Chondrocyte (in vitro differentiated cells): ENCODE results near the gene PPM1B. TPM values are rescaled to one million over a fixed set of nuclear protein-coding genes. Genes with fewer than 3 reads are reported as not detected.

Source experiments
- DNase-seq: peaks from one replicate; pipeline ENCODE4 v3.0.0; 2021; ENCODE audit warnings: mixed read lengths, low spot score
- H3K27ac Mint-ChIP-seq: one replicate; pipeline ENCODE4 v1.8.0; 2021; ENCODE audit warnings: mild to moderate bottlenecking, moderate library complexity, mixed read lengths; ENCODE audit not compliant: unreplicated experiment
- H3K27me3 Mint-ChIP-seq: 2 replicates; pipeline ENCODE4 v1.8.0; 2021; ENCODE audit warnings: low read depth, mixed read lengths
- H3K36me3 Mint-ChIP-seq: 2 replicates; pipeline ENCODE4 v1.8.0; 2021; ENCODE audit warnings: low read depth, mixed read lengths
- H3K4me1 Mint-ChIP-seq: 2 replicates; pipeline ENCODE4 v1.8.0; 2021; ENCODE audit warnings: low read depth, mild to moderate bottlenecking, mixed read lengths
- H3K4me3 Mint-ChIP-seq: one replicate; pipeline ENCODE4 v1.8.0; 2021; ENCODE audit warnings: mild to moderate bottlenecking, moderate library complexity, mixed read lengths; ENCODE audit not compliant: unreplicated experiment
- H3K9me3 Mint-ChIP-seq: 2 replicates; pipeline ENCODE4 v1.8.0; 2021; ENCODE audit warnings: low read depth, mixed read lengths
- total RNA-seq: library from RNA; stranded (reverse); gene quantifications from 3 replicates; pipeline ENCODE4 v1.2.1, GENCODE V29; 2021
- TF ChIP-seq, protein P1 (sequence below): fragments of 200-600 bp; sonication (generic); IDR thresholded peaks from 2 replicates; pipeline ENCODE4 v1.5.0; 2021; ENCODE audit warnings: antibody characterized with exemption, mild to moderate bottlenecking, moderate library complexity

The PPM1B gene
- total RNA-seq, 1 donor from 2014 or later: 31.9 TPM

DNA sequence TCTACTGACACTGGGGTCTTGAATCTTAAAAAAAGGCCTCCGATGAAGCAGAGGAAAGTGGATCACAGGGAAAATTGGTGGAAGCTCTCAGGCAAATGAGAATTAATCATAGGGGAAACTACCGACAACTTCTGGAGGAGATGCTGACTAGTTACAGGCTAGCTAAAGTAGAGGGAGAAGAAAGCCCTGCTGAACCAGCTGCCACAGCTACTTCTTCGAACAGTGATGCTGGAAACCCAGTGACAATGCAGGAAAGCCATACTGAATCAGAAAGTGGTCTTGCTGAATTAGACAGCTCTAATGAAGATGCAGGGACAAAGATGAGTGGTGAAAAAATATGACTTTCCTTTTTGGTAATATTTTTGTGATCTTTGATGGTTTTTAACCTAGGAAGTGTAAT, 61.7 kb downstream of the PPM1B start:
- no peak overlapping the region for H3K27ac Mint-ChIP-seq
- H3K4me3 Mint-ChIP-seq: no peak overlapping the region
- TF ChIP-seq, protein P1, sequence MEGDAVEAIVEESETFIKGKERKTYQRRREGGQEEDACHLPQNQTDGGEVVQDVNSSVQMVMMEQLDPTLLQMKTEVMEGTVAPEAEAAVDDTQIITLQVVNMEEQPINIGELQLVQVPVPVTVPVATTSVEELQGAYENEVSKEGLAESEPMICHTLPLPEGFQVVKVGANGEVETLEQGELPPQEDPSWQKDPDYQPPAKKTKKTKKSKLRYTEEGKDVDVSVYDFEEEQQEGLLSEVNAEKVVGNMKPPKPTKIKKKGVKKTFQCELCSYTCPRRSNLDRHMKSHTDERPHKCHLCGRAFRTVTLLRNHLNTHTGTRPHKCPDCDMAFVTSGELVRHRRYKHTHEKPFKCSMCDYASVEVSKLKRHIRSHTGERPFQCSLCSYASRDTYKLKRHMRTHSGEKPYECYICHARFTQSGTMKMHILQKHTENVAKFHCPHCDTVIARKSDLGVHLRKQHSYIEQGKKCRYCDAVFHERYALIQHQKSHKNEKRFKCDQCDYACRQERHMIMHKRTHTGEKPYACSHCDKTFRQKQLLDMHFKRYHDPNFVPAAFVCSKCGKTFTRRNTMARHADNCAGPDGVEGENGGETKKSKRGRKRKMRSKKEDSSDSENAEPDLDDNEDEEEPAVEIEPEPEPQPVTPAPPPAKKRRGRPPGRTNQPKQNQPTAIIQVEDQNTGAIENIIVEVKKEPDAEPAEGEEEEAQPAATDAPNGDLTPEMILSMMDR: no peak
- no peaks in the 10 kb centered on the region for H3K27me3 Mint-ChIP-seq
- DNase-seq: no peak
- no peaks in the 10 kb centered on the region for H3K9me3 Mint-ChIP-seq
- H3K4me1 Mint-ChIP-seq: peaks cover 20% of the 10 kb centered on the region
- H3K36me3 Mint-ChIP-seq: peaks cover 1% of the 10 kb centered on the region

DNA sequence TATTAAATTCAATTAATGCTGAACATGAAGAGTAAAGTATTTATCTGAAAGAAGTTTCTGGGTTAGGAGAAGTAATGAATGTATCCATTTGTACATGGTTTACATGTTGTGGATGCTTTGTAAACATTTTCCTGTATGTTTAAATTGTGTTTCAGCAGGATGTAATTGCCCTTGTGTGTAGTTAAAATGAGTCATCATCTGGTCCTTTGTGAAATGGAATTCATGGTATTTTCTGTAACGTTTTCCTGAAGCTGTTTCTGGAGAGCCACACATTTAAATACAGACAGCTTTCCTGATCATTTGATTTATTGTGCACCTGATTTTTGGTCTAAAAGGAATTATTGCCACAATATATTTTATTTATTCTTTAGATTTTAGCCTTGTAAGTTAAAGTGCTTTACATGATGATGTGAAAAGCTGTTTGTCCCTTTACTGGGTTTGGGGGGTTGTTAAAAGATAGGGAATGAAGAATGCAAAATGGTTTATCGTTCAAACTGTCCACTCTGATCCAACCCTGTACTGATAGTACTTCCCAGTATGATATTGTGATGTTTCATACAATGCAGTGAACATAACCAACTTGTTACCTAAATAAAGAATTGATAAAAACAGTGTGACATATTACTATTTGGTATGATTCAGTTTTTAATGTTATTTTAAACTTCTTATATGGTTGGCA, 64.9 kb downstream of the PPM1B start:
- Mint-ChIP-seq H3K9me3 (no peaks in the 10 kb centered on the region), H3K4me3 (no peak overlapping the region), H3K27ac (peak overlapping the region; percentile 45), H3K4me1 (peaks cover 27% of the 10 kb centered on the region), H3K36me3 (peaks cover 1% of the 10 kb centered on the region), H3K27me3 (no peaks in the 10 kb centered on the region)
- TF ChIP-seq, protein P1: no peak
- no peak for DNase-seq

DNA sequence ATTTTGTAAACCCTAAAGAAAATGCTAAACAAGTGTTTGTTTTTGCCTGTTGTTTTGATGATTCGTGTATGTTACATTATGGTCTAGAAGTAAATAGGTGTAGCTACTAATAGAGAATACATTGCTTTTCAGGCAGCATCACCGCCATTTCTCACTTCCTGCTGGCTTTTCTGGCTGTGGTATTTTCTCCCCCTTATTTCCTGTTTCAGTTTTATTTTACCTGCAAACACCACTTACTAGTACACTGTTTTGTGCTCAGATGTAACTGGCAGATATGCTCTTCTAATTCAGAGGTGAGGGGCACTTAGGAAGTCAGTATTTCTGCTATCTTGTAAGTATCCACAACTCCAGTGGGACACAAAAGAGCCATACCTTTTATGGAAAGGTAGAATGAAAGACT, 68.5 kb downstream of the PPM1B start:
- no peaks in the 10 kb centered on the region for H3K9me3 Mint-ChIP-seq
- no peak for DNase-seq

DNA sequence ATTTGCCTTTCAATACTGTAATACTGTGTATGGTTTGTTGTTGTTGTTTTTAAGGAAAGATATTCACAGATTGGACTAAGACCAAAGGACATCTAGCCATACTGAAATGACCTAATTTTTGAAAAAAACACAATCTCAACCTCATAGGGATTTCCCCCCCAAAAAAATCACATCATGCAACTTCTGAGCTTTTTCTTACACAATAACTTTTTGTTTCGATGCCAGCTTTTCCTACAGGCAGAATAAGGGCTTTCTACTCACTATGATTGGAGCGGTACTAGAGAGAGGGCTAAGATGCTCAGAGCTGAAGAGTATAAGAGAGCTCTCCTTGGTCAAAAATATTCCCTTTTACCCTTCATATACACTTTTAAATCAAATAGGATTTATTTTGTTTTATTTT, 74.2 kb downstream of the PPM1B start:
- Mint-ChIP-seq H3K4me1 (peaks cover 21% of the 10 kb centered on the region), H3K9me3 (no peaks in the 10 kb centered on the region), H3K27me3 (no peaks in the 10 kb centered on the region), H3K36me3 (no peaks in the 10 kb centered on the region), H3K4me3 (no peak overlapping the region), H3K27ac (no peak overlapping the region)
- no peak for DNase-seq
- TF ChIP-seq, protein P1: no peak

More for the DNA sequence above, 68.5 kb downstream of the PPM1B start:
- H3K27me3 Mint-ChIP-seq: no peaks in the 10 kb centered on the region
- TF ChIP-seq, protein P1: no peak
- H3K4me3 Mint-ChIP-seq: no peak overlapping the region
- no peak overlapping the region for H3K27ac Mint-ChIP-seq
- peaks cover 27% of the 10 kb centered on the region for H3K4me1 Mint-ChIP-seq
- no peaks in the 10 kb centered on the region for H3K36me3 Mint-ChIP-seq

DNA sequence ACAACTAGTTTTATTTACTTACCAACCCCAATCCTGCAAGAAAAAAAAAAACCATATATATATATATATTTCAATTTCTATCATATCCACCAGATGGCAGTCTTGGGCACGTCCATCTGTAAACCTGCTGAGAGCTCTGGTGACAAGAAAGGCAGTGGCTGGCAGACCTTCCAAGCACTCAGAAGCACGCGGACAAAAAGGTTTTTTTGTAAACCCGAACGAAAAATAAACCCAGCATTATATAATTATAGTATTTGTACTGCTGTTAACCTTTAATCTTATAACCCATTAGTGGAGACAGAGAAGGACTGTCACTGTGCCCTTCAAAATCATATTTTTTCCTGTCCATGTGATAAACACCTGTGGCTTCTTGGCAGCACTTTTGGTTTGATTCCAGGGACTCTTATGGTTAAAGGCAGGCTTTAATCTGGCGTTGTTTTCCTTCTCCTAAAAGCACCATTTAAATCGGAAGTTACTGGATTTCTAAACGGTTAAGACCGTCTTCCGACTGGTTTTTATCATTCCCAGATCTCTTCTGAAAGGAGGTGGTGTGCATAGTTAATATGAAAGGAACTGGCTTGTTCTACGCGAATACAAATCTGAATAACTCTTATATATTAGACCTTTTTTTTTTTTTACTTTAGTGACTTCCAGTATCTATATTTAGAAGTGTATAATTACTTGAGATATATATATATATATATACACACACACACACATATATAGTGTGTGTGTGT, 75.6 kb downstream of the PPM1B start:
- Mint-ChIP-seq H3K4me3 (peak overlapping the region; percentile 49), H3K36me3 (no peaks in the 10 kb centered on the region), H3K9me3 (no peaks in the 10 kb centered on the region), H3K27me3 (no peaks in the 10 kb centered on the region), H3K27ac (no peak overlapping the region), H3K4me1 (peaks cover 21% of the 10 kb centered on the region)
- TF ChIP-seq, protein P1: peak; percentile 90
- DNase-seq: no peak
